ENCODE data around the gene MAP4K3.

- TF ChIP-seq EP300 (IDR thresholded peaks at IDR 0.05), result no peak
- TF ChIP-seq POLR2A (IDR thresholded peaks at IDR 0.05), result no peak
- no peak for TF ChIP-seq POLR2AphosphoS5 (IDR thresholded peaks at IDR 0.05)
- no peak for TF ChIP-seq CTCF (IDR thresholded peaks at IDR 0.05)
Measured at GRCh38 chr2:39476524-39476923, 39.4 kb upstream of the MAP4K3 start.
